HG02759 (cell line): Measurements from ENCODE around the gene PLA2G15.

Experiments used
- ATAC-seq: cut with Tn5 transposase; IDR thresholded peaks from one replicate; pipeline ENCODE4 v1.9.1; 2021; ENCODE audit warnings: mild to moderate bottlenecking, moderate library complexity; ENCODE audit not compliant: unreplicated experiment

PLA2G15 gene

DNA sequence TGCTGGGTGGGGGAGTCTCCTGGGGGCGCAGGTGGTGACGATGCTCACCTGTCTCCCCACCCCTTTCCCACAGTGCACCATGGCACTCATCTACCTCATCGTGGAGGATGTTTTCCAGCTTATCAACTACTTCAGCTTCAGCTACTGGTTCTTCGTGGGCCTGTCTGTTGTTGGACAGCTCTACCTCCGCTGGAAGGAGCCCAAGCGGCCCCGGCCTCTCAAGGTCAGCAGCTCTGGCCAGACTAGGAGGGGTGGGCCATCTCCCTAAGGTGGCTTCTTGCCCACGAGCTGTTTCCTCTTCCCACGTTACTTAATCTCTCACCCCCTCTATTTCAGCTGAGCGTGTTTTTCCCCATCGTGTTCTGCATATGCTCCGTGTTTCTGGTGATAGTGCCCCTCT lies 51.1 kb downstream of the PLA2G15 start:
- ATAC-seq = no peak

GRCh38 chr16:68296693-68297092 lies 51.5 kb downstream of the PLA2G15 start:
- no peak for ATAC-seq

- no peak for ATAC-seq
These were observed 52.7 kb downstream of the PLA2G15 start for GRCh38 chr16:68297908-68298307.

DNA sequence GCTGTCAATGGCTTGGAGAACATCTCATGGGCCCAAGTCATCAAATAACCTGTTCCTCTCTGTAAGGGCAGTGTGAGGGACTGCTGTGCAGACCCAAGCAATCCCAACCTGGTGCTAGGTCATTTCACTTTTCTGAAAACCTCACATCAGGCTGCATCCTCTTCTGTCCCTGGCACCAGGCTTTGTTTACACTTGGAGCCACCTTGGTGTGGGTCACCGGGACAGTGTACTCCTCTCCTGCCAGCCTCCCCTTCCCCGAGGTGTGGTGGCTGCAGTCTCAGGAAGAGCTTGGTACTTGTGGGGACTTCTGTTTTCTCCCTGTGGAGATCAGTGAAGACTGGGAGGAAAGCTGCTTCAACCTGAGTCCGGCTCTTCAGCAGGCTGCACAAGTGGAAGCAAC lies 53.1 kb downstream of the PLA2G15 start:
- no peak for ATAC-seq

GRCh38 chr16:68298907-68299561 lies 53.9 kb downstream of the PLA2G15 start:
- no peak for ATAC-seq

GRCh38 chr16:68299571-68300453 lies 54.6 kb downstream of the PLA2G15 start:
- no peak for ATAC-seq

DNA sequence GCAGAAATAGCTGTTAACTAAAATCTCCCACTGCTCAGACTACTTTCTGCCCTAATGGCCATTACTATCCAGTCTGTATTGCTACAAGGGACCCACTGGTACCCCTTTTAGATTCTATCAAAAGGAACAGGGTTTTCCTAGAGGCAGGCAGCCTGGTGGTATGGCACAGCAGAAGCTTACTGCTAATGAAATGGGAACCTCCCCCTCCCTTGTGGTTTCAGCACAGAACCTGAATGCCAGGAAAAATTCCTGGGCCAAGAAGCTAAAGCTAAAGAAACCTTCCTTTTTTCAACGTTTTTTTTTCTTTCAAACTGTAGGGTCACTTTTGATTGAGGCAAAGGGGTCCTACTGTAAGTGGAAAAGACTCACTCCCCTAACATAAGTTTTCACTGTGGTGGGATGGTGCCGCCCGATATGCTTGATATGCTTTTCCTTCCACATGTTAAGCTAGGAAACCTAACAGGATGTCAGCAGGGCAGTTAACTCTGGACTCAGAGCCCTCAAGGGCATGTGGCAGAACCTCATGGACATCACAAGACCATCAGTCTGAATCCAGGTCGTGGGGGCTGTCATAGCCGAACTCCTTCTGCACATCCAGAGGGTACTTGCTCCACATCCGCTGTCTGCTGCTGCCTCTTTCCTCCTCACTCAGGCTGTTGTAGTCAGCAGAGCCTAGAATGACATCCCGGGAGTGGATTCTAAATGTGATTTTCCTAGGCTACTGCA lies 55.7 kb downstream of the PLA2G15 start:
- no peak for ATAC-seq

- ATAC-seq = no peak
These were observed 61.5 kb downstream of the PLA2G15 start for GRCh38 chr16:68306633-68307032.

- no peak for ATAC-seq
These were observed 64.6 kb downstream of the PLA2G15 start for GRCh38 chr16:68309799-68310198.

GRCh38 chr16:68310437-68310773 lies 65.2 kb downstream of the PLA2G15 start:
- ATAC-seq = peak; percentile 23
